GM12892 (cell line): ENCODE results near the gene SV2C.
"Not testable (repeated sequence)": the region's sequence is repeated elsewhere in the genome, so short reads cannot be mapped to it uniquely, and the experiment has no call there.

ENCODE experiments used
- POLR2A ChIP-seq: IDR thresholded peaks from 2 replicates; pipeline ENCODE4 v1.6.1; 2011; ENCODE audit warnings: low read depth, low read length, control low read depth
- POLR2AphosphoS5 ChIP-seq: IDR thresholded peaks from 2 replicates; pipeline ENCODE4 v1.6.1; 2011; ENCODE audit warnings: low read depth, low read length, control low read depth

DNA sequence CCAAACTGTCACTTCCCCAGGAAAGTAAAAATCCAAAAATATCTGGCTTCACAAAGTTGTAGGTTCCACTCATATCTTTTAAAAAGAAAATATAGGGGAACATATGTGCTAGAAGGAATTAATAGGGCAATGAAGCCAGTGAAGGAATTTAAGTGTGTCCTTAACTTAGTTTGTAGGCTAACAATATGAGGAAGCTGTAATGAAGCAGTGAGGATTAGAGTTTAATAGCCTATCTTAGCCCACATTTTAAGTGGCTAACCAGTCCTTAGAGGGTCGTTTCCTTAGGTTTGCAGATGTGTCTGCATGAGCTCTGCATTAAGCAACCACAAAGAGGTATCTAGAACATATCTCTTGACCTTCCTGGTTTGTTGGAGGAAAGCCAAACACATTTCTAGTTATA is 218.7 kb downstream of the SV2C start:
- TF ChIP-seq POLR2AphosphoS5, POLR2A: not testable (repeated sequence)
